Spleen (tissue), 13 donors: Measurements from ENCODE around the gene SIVA1. TPM values are rescaled to one million over a fixed set of nuclear protein-coding genes. Genes with fewer than 3 reads are reported as not detected.

Experiments used
- DNase-seq: peaks from one replicate; pipeline ENCODE4 v3.0.0-alpha.2; 2020
- H3K27ac ChIP-seq, 8 donors: fragments of 200-600 bp; sonication (generic) in 7 of 8; 1 replicate in 4 of 8; 2 replicates in 4 of 8; pipeline versions ENCODE4 v1.5.0 to v1.8.0; 2016 to 2021; ENCODE audit warnings: inconsistent platforms in 4 of 8, mild to moderate bottlenecking in 4 of 8, moderate library complexity in 1 of 8
- H3K27me3 ChIP-seq, 7 donors: fragments of 200-600 bp; sonication (generic) in 6 of 7; replicated peaks in 1 of 7; 1 replicate in 4 of 7; 2 replicates in 3 of 7; pipeline versions ENCODE4 v1.5.0 to v1.8.0; 2016 to 2021; ENCODE audit warnings: inconsistent platforms in 3 of 7, mild to moderate bottlenecking in 1 of 7
- H3K36me3 ChIP-seq, 6 donors: fragments of 200-600 bp; sonication (generic) in 5 of 6; 1 replicate in 4 of 6; 2 replicates in 2 of 6; pipeline versions ENCODE4 v1.5.0 to v1.8.0; 2016 to 2021; ENCODE audit warnings: inconsistent platforms in 2 of 6
- H3K4me1 ChIP-seq, 6 donors: fragments of 200-600 bp; sonication (generic) in 5 of 6; 1 replicate in 3 of 6; 2 replicates in 3 of 6; pipeline versions ENCODE4 v1.5.0 to v1.8.0; 2016 to 2021; ENCODE audit warnings: inconsistent platforms in 3 of 6
- H3K4me3 ChIP-seq, 8 donors: fragments of 200-600 bp; sonication (generic) in 7 of 8; 1 replicate in 4 of 8; 2 replicates in 4 of 8; pipeline versions ENCODE4 v1.5.0 to v1.8.0; 2016 to 2021; ENCODE audit warnings: inconsistent platforms in 4 of 8, mild to moderate bottlenecking in 4 of 8, moderate library complexity in 2 of 8
- H3K9me3 ChIP-seq, 8 donors: fragments of 200-600 bp; sonication (generic) in 7 of 8; 1 replicate in 4 of 8; 2 replicates in 4 of 8; pipeline versions ENCODE4 v1.5.0 to v1.8.0; 2016 to 2021; ENCODE audit warnings: inconsistent platforms in 4 of 8
- CTCF ChIP-seq, 11 experiments: fragments of 200-600 bp in 7 of 11; fragments of 450-650 bp in 4 of 11; sonication (generic) in 4 of 11; IDR thresholded peaks in 8 of 11; conservative IDR thresholded peaks in 3 of 11; 1 replicate in 7 of 11; 2 replicates in 4 of 11; pipeline versions ENCODE4 v1.4.0 to v1.8.0; 2016 to 2021; ENCODE audit warnings: antibody characterized with exemption in 11 of 11, inconsistent platforms in 4 of 11, mild to moderate bottlenecking in 1 of 11
- POLR2A ChIP-seq, 3 donors: fragments of 450-650 bp; IDR thresholded peaks; one replicate each; pipeline ENCODE4 v1.5.1; 2017; ENCODE audit warnings: antibody characterized with exemption in 3 of 3, mild to moderate bottlenecking in 1 of 3
- POLR2AphosphoS5 ChIP-seq, 3 donors: sonication (generic); formaldehyde crosslinking; IDR thresholded peaks; one replicate each; pipeline ENCODE4 v1.5.1; 2017; ENCODE audit warnings: antibody characterized with exemption in 3 of 3
- WGBS, 5 donors: extraction: QIAGEN DNeasy Blood & Tissue Kit in 3 of 5; methylation state at CpG; one replicate each; pipeline versions ENCODE4 v1.1.5 to v1.1.7; 2013 to 2018; 5-methylcytosine and 5-hydroxymethylcytosine counted together
- intact Hi-C: fragments of 100-400 bp; cut with DNase I; formaldehyde crosslinking; loops from one replicate; pipeline ENCODE4 v1.15.0; 2023; ENCODE audit warnings: low total_unique reads
- long read RNA-seq, 2 donors: transcript quantifications; one replicate each; lab custom pipeline, GENCODE V29; 2026
- polyA plus RNA-seq, 3 donors: library from polyadenylated mRNA; stranded (reverse); fragments of 200-250 nt; gene quantifications; one replicate each; pipeline ENCODE4 v1.2.1, GENCODE V29; 2013
- total RNA-seq, 7 donors: library from RNA; depleted of rRNA in 3 of 7; stranded (reverse); fragments of >200 nt in 3 of 7; fragmentation: NEBNext Ultra II Directional in 4 of 7; extraction: Animal tissue kit (Norgen Biotek cat#: 25700) in 4 of 7; gene quantifications; one replicate each; pipeline versions ENCODE4 v1.1.0 to v1.2.1, GENCODE V29; 2016 to 2021
- donor health status: healthy with polysubstance abuse.
- donor health status: DM: no; HTN: no; CAD: no; lungs with moderate emphysema.
- donor health status: DM: no; HTN: no; CAD: no.
- donor health status: Bipolar disorder and iron deficiency.
- donor health status: healthy.
- donor health status: DM: no; HTN: no; CAD: no.
- donor health status: DM: yes; HTN: yes; CAD: no.

SIVA1 gene
- 100 to 1,000 TPM in 3 of 7 donors, 10 to 100 TPM in 4; 56.7 to 198 (median 76.4) TPM for total RNA-seq
- 100 to 1,000 TPM; 119 to 226 (median 184) TPM for polyA plus RNA-seq
- long read RNA-seq, donor 1, transcript SIVA1-201 (4 exons, 802 nt), result major isoform, 87 of 125 reads
- long read RNA-seq, donor 1, partial matches to known transcripts, result 29 of 125 reads
- long read RNA-seq, donor 1, other reads (novel, unspliced or antisense), result 5 of 125 reads
- long read RNA-seq, donor 2, transcript SIVA1-203 (3 exons, 1,244 nt), result minor isoform, 5 of 96 reads
- long read RNA-seq, donor 2, transcript SIVA1-201 (4 exons, 802 nt), result major isoform, 60 of 96 reads
- long read RNA-seq, donor 2, partial matches to known transcripts, result 21 of 96 reads
- long read RNA-seq, donor 2, other reads (novel, unspliced or antisense), result 7 of 96 reads

- Histone ChIP-seq H3K27me3 (no peaks in the 10 kb centered on the region), H3K27ac (peak within 1 kb of the TSS; percentile 81 to 95 (median 90)), H3K9me3 (no peaks in the 10 kb centered on the region), H3K4me3 (peak within 1 kb of the TSS; percentile 52 to 100 (median 94)), H3K4me1 (peaks cover 18 to 71% (median 41%) of the 10 kb centered on the region in 6 donors), H3K36me3 (peaks cover 0 to 30% (median 26%) of the 10 kb centered on the region in 6 donors)
- intact Hi-C loops, result no loop called here
- TF ChIP-seq POLR2AphosphoS5 (IDR thresholded peaks at IDR 0.05) (peak; percentile 95 to 99 (median 97)), CTCF (IDR thresholded peaks at IDR 0.05 in 8 of 11, conservative IDR thresholded peaks at IDR 0.05 in 3 of 11) (peak in 2 of 11 experiments; percentile 10 to 30), POLR2A (IDR thresholded peaks at IDR 0.05) (peak; percentile 78 to 82 (median 80))
- 0 to 1% (median 0%) methylated on average over 30 to 95 of the region's 95 CpGs for WGBS, 5 donors
- peak; percentile 100 for DNase-seq
Measured at GRCh38 chr14:104752735-104753527, at the start of gene SIVA1. SIVA1 (plus strand) TSS chr14:104753147; CDS start chr14:104753202, 55 bp downstream.

- WGBS, 5 donors, result 94 to 97% (median 95%) methylated on average over 20 to 28 of the region's 28 CpGs
Measured at GRCh38 chr14:104703269-104703668, 49.7 kb upstream of the SIVA1 start.

GRCh38 chr14:104704252-104704651 lies 48.7 kb upstream of the SIVA1 start:
- no peaks in the 10 kb centered on the region for H3K27me3 ChIP-seq
- H3K4me3 ChIP-seq, result no peak overlapping the region
- TF ChIP-seq POLR2A (IDR thresholded peaks at IDR 0.05) (no peak), POLR2AphosphoS5 (IDR thresholded peaks at IDR 0.05) (no peak), CTCF (IDR thresholded peaks at IDR 0.05 in 8 of 11, conservative IDR thresholded peaks at IDR 0.05 in 3 of 11) (no peak)
- intact Hi-C loops, result no loop called here
- no peak overlapping the region for H3K27ac ChIP-seq
- peaks cover 0 to 55% (median 21%) of the 10 kb centered on the region in 6 donors for H3K4me1 ChIP-seq
- H3K36me3 ChIP-seq, result peaks cover 0 to 72% (median 50%) of the 10 kb centered on the region in 6 donors
- no peak for DNase-seq
- no peaks in the 10 kb centered on the region for H3K9me3 ChIP-seq
- 93 to 98% (median 97%) methylated on average over 22 of the region's 22 CpGs for WGBS, 5 donors

More at GRCh38 chr14:104703269-104703668, 49.7 kb upstream of the SIVA1 start:
- TF ChIP-seq CTCF (IDR thresholded peaks at IDR 0.05 in 8 of 11, conservative IDR thresholded peaks at IDR 0.05 in 3 of 11) (no peak), POLR2AphosphoS5 (IDR thresholded peaks at IDR 0.05) (peak in 1 of 3 donors; percentile 20), POLR2A (IDR thresholded peaks at IDR 0.05) (no peak)
- peaks cover 0 to 56% (median 19%) of the 10 kb centered on the region in 6 donors for H3K4me1 ChIP-seq
- H3K27me3 ChIP-seq, result no peaks in the 10 kb centered on the region
- DNase-seq, result no peak
- intact Hi-C loops, result no loop called here
- no peak overlapping the region for H3K27ac ChIP-seq
- peaks cover 0 to 68% (median 50%) of the 10 kb centered on the region in 6 donors for H3K36me3 ChIP-seq
- no peaks in the 10 kb centered on the region for H3K9me3 ChIP-seq
- no peak overlapping the region for H3K4me3 ChIP-seq
